ENCODE data around the gene PGF.

PGF gene

DNA sequence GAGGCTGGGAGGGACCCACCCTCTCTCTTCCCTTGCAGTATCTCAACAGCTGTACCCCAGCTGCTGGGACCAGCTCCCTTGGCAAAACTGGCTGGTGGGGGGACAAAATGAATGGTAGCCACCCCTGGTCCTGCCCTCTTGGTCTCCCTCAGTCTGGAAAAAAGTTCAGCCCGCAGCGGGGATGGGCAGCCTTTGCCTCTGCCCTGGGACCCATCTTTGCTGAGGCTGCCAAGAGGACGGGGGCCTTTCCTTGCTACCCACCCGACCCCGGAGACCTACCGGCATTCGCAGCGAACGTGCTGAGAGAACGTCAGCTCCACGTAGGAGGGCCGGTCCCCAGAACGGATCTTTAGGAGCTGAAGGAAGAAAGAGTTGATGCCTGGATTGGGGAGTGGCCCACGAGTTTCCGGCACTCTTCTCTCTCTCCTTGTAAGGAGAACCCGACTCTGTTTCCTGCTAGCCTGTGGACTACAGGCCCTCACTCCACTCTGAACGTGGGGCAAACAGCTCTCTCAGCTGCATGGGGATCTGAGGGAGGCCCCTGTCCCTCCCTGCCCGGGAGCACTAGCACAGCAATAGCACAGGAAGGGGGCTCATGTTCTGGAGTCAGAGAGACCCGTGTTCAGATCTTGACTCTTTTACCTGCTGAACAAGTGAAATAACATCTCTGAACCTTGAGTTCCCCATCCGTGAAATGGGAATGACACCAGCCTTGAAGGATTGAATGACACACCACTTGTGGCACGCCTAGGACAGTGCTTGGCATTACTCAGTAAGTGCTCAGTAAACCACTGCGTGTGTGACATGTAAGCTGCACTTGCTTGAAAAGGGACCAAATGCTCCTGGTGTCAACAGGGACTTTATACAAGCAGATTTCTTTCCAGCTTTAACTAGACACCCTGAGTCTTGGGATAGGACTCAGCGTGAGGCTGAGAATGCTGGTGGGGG, 6.9 kb downstream of the PGF start:
- H3K4me1 ChIP-seq (ENCODE audit: control insufficient read depth, insufficient read depth, low read length): peaks cover 16% of the 10 kb centered on the region; the same call in 1 of the 2 replicates
- H3K9me3 ChIP-seq (ENCODE audit: control insufficient read depth, insufficient read depth, low read depth, low read length): no peaks in the 10 kb centered on the region
- no peaks in the 10 kb centered on the region for H3K27me3 ChIP-seq (ENCODE audit: control insufficient read depth, insufficient read depth, low read length)
- H3K36me3 ChIP-seq (ENCODE audit: control insufficient read depth, insufficient read depth, low read length): peaks cover 6% of the 10 kb centered on the region; the same call in 1 of the 2 replicates
- H3K27ac ChIP-seq (ENCODE audit: low read depth, low read length): no peak overlapping the region
- no peak overlapping the region for H3K9ac ChIP-seq (ENCODE audit: low read length)
- H3K4me3 ChIP-seq (ENCODE audit: low read depth, low read length): no peak overlapping the region

DNA sequence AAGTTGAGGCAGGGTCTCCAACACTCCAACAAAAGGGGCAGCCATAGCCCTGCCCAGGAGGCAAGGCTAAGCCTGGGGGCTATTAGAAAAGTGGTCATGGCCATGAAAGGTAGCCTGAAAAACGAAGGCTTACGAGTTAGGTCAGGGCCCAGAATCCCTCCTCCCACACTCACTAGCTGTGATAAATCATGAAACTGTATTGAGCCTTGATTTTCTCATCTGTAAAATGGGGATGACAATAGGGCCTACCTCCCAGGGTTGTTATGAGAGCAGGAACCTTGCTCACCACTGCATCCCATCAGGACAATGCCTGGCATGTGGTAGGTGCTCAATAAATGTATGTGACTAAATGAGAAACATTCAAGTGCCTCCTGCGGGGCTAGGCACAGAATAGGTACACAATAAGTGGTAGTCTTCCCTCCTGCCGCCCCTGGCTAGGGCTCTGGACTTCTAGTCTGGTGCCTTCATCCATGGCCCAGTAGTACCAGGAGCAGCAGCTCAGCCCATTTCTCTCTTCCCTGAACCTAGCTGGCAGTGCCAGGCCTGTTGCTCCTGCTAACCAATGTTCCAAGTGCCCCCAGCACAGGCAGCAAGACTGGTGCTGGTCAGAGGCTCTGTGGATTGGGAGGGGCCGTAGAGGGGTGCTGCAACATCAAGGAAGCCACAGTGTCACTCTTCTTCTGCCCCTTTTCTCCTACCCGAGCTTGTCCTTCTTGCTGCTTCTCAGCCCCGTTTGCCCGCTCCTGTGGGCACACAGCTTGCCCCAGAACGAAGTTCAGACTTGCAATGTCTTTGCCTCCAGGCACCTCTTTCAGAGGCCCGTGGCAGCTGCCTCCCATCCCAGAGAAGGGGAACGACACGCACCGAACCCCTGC, 7.8 kb downstream of the PGF start:
- no peaks in the 10 kb centered on the region for H3K27me3 ChIP-seq (ENCODE audit: control insufficient read depth, insufficient read depth, low read length)
- no peaks in the 10 kb centered on the region for H3K9me3 ChIP-seq (ENCODE audit: control insufficient read depth, insufficient read depth, low read depth, low read length)
- H3K9ac ChIP-seq (ENCODE audit: low read length): no peak overlapping the region
- H3K27ac ChIP-seq (ENCODE audit: low read depth, low read length): no peak overlapping the region
- peaks cover 15% of the 10 kb centered on the region; the same call in 1 of the 2 replicates for H3K4me1 ChIP-seq (ENCODE audit: control insufficient read depth, insufficient read depth, low read length)
- peaks cover 6% of the 10 kb centered on the region; the same call in 1 of the 2 replicates for H3K36me3 ChIP-seq (ENCODE audit: control insufficient read depth, insufficient read depth, low read length)
- H3K4me3 ChIP-seq (ENCODE audit: low read depth, low read length): no peak overlapping the region

- Histone ChIP-seq H3K9ac (ENCODE audit: low read length) (no peak overlapping the region), H3K27ac (ENCODE audit: low read depth, low read length) (no peak overlapping the region)
Observed at GRCh38 chr14:74946659-74947281, 8.6 kb downstream of the PGF start.

GRCh38 chr14:74945852-74946658, 9.3 kb downstream of the PGF start:
- H3K27ac ChIP-seq (ENCODE audit: low read depth, low read length): no peak overlapping the region
- H3K9ac ChIP-seq (ENCODE audit: low read length): no peak overlapping the region
- no peak overlapping the region for H3K4me3 ChIP-seq (ENCODE audit: low read depth, low read length)
- H3K9me3 ChIP-seq (ENCODE audit: control insufficient read depth, insufficient read depth, low read depth, low read length): no peaks in the 10 kb centered on the region
- peaks cover 9% of the 10 kb centered on the region; the same call in 1 of the 2 replicates for H3K36me3 ChIP-seq (ENCODE audit: control insufficient read depth, insufficient read depth, low read length)
- H3K27me3 ChIP-seq (ENCODE audit: control insufficient read depth, insufficient read depth, low read length): no peaks in the 10 kb centered on the region
- peaks cover 18% of the 10 kb centered on the region; the same call in 1 of the 2 replicates for H3K4me1 ChIP-seq (ENCODE audit: control insufficient read depth, insufficient read depth, low read length)

More at GRCh38 chr14:74946659-74947281, 8.6 kb downstream of the PGF start:
- Histone ChIP-seq H3K27me3 (ENCODE audit: control insufficient read depth, insufficient read depth, low read length) (no peaks in the 10 kb centered on the region), H3K36me3 (ENCODE audit: control insufficient read depth, insufficient read depth, low read length) (peaks cover 6% of the 10 kb centered on the region; the same call in 1 of the 2 replicates), H3K9me3 (ENCODE audit: control insufficient read depth, insufficient read depth, low read depth, low read length) (no peaks in the 10 kb centered on the region), H3K4me1 (ENCODE audit: control insufficient read depth, insufficient read depth, low read length) (peaks cover 19% of the 10 kb centered on the region; the same call in 1 of the 2 replicates), H3K4me3 (ENCODE audit: low read depth, low read length) (no peak overlapping the region)

- Histone ChIP-seq H3K27ac (ENCODE audit: low read depth, low read length) (no peak overlapping the region), H3K4me3 (ENCODE audit: low read depth, low read length) (no peak overlapping the region), H3K4me1 (ENCODE audit: control insufficient read depth, insufficient read depth, low read length) (peaks cover 13% of the 10 kb centered on the region; the same call in 1 of the 2 replicates), H3K9ac (ENCODE audit: low read length) (no peak overlapping the region), H3K36me3 (ENCODE audit: control insufficient read depth, insufficient read depth, low read length) (peaks cover 9% of the 10 kb centered on the region; the same call in 1 of the 2 replicates), H3K9me3 (ENCODE audit: control insufficient read depth, insufficient read depth, low read depth, low read length) (no peaks in the 10 kb centered on the region), H3K27me3 (ENCODE audit: control insufficient read depth, insufficient read depth, low read length) (no peaks in the 10 kb centered on the region)
Observed at GRCh38 chr14:74945261-74945851, 10.0 kb downstream of the PGF start.

- no peaks in the 10 kb centered on the region for H3K9me3 ChIP-seq (ENCODE audit: control insufficient read depth, insufficient read depth, low read depth, low read length)
- H3K9ac ChIP-seq (ENCODE audit: low read length): no peak overlapping the region
- H3K4me1 ChIP-seq (ENCODE audit: control insufficient read depth, insufficient read depth, low read length): peaks cover 20% of the 10 kb centered on the region; the same call in 1 of the 2 replicates
- no peak overlapping the region for H3K4me3 ChIP-seq (ENCODE audit: low read depth, low read length)
- no peaks in the 10 kb centered on the region for H3K27me3 ChIP-seq (ENCODE audit: control insufficient read depth, insufficient read depth, low read length)
- no peak overlapping the region for H3K27ac ChIP-seq (ENCODE audit: low read depth, low read length)
- 0 out of 2 replicates have a peak, but pooled peaks cover 3% of the 10 kb centered on the region for H3K36me3 ChIP-seq (ENCODE audit: control insufficient read depth, insufficient read depth, low read length)
Observed at GRCh38 chr14:74942608-74943007, 12.8 kb downstream of the PGF start.

DNA sequence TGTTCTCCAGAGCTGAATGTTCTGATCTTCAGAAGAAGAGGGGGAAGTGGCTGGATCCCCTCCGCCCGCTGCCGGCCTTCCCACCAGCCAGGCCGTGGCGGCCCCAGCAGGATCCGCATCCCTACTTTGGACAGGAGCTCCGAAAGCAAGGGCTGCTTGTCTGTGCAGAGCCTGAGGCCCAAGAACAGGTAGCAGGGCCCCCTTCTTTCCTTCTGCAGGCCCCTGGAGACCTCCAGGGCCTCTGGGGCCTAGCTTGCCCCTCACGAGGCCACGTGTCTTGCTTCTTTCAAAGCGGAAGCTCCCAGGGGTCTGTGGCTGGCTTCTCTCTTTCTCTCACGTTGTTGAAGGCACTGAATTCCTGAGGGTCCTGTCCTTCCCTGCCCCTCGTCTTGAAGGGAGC, 13.2 kb downstream of the PGF start:
- Histone ChIP-seq H3K27ac (ENCODE audit: low read depth, low read length) (no peak overlapping the region), H3K27me3 (ENCODE audit: control insufficient read depth, insufficient read depth, low read length) (no peaks in the 10 kb centered on the region), H3K36me3 (ENCODE audit: control insufficient read depth, insufficient read depth, low read length) (0 out of 2 replicates have a peak, but pooled peaks cover 3% of the 10 kb centered on the region), H3K4me1 (ENCODE audit: control insufficient read depth, insufficient read depth, low read length) (peaks cover 20% of the 10 kb centered on the region; the same call in 1 of the 2 replicates), H3K9ac (ENCODE audit: low read length) (no peak overlapping the region), H3K9me3 (ENCODE audit: control insufficient read depth, insufficient read depth, low read depth, low read length) (no peaks in the 10 kb centered on the region), H3K4me3 (ENCODE audit: low read depth, low read length) (no peak overlapping the region)

DNA sequence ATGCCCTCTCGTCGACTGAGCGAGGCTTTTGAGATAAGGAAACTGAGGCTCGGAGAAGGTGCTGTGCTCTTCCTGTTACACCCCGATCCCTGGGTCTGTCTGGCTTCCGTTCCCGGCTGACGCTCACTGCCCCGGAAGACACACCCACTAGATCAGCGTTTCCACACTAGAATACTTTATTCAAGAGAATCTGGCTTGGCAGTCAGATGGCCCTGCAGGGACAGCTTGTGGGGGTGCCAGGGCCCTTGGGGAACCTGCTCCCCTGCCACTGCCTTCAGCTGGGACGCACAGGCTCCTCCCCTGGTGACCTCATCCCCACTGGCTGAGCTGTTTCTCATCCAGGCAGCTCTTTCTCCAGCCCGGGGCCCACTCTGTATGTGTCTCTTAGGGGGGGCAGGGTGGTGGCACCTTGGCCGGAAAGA, 13.7 kb downstream of the PGF start:
- Histone ChIP-seq H3K27me3 (ENCODE audit: control insufficient read depth, insufficient read depth, low read length) (no peaks in the 10 kb centered on the region), H3K36me3 (ENCODE audit: control insufficient read depth, insufficient read depth, low read length) (0 out of 2 replicates have a peak, but pooled peaks cover 3% of the 10 kb centered on the region), H3K9me3 (ENCODE audit: control insufficient read depth, insufficient read depth, low read depth, low read length) (no peaks in the 10 kb centered on the region), H3K27ac (ENCODE audit: low read depth, low read length) (no peak overlapping the region), H3K4me1 (ENCODE audit: control insufficient read depth, insufficient read depth, low read length) (peaks cover 20% of the 10 kb centered on the region; the same call in 1 of the 2 replicates), H3K4me3 (ENCODE audit: low read depth, low read length) (no peak overlapping the region), H3K9ac (ENCODE audit: low read length) (no peak overlapping the region)

GRCh38 chr14:74940956-74941565, 14.3 kb downstream of the PGF start:
- Histone ChIP-seq H3K4me1 (ENCODE audit: control insufficient read depth, insufficient read depth, low read length) (peaks cover 17% of the 10 kb centered on the region; the same call in 1 of the 2 replicates), H3K27me3 (ENCODE audit: control insufficient read depth, insufficient read depth, low read length) (no peaks in the 10 kb centered on the region), H3K4me3 (ENCODE audit: low read depth, low read length) (no peak overlapping the region), H3K36me3 (ENCODE audit: control insufficient read depth, insufficient read depth, low read length) (0 out of 2 replicates have a peak, but pooled peaks cover 3% of the 10 kb centered on the region), H3K27ac (ENCODE audit: low read depth, low read length) (no peak overlapping the region), H3K9ac (ENCODE audit: low read length) (no peak overlapping the region), H3K9me3 (ENCODE audit: control insufficient read depth, insufficient read depth, low read depth, low read length) (no peaks in the 10 kb centered on the region)

Data from HUES6 (cell line).